ENCODE results near the gene PIP4K2A. TPM values are rescaled to one million over a fixed set of nuclear protein-coding genes. Genes with fewer than 3 reads are reported as not detected.

PIP4K2A gene
- polyA plus RNA-seq, 4 donors: 4.5 to 11.3 (median 9.0) TPM

DNA sequence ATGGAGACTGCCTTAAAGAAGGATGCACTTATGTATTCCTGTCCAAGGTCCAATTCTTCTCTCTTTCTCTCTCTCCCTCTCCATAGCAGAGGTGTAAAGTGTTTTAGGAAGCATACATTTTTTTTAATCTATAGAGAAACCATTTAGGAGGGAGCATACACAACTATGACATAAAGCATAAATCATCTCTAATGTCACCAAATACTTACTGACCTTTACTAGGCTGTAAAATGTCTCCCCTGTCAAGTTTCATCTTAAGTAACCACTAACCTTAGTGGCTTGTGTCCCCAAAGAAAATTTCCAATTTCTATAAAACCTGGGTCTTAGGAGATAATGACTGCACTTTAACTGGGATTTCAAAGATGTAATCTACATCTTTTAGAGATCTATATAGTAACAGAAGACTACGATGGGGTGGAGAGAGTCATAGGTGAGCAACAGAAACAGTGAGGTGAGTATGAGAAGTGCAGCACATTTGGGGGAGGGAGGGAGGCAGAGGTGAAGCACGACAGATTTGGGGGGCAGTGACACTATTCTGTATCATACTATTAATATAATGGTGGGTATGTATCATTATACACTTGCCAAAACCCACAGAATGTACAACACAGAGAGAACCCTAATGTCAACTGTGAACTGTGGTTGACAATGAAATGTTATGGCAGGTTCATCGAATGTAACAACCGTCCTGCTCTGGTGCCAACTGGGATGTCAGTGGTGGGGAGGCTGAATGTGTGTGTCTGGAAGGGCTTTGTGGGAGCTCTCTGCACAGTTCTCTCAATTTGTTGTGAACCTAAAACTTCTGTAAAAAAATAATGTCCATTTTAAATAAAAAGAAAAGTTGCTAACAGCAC, 79.5 kb downstream of the PIP4K2A start:
- no peak for FAIRE-seq
- no peaks in the 10 kb centered on the region for H3K27me3 ChIP-seq (ENCODE audit: control insufficient read depth in 3 of 3, insufficient read depth in 3 of 3, low read length in 3 of 3)
- no peaks in the 10 kb centered on the region for H3K9me3 ChIP-seq (ENCODE audit: control insufficient read depth in 2 of 2, insufficient read depth in 1 of 2, low read depth in 1 of 2, low read length in 1 of 2)
- H3K4me1 ChIP-seq (ENCODE audit: control insufficient read depth in 3 of 3, insufficient read depth in 2 of 3, low read depth in 1 of 3, low read length in 2 of 3): peaks cover 0 to 5% (median 0%) of the 10 kb centered on the region in 3 donors
- 68 to 87% (median 84%) methylated on average over 4 of the region's 4 CpGs for WGBS, 3 donors
- DNase-seq: no peak
- H3K27ac ChIP-seq (ENCODE audit: low read depth in 1 of 3, low read length in 2 of 3): peak overlapping the region in 2 of 3 donors; percentile 39 to 71
- H3K4me3 ChIP-seq (ENCODE audit: low read depth in 1 of 3, low read length in 3 of 3): no peak overlapping the region
- H3K36me3 ChIP-seq (ENCODE audit: control insufficient read depth in 3 of 3, insufficient read depth in 2 of 3, low read depth in 1 of 3, low read length in 3 of 3): peaks cover 0 to 3% (median 0%) of the 10 kb centered on the region in 3 donors

DNA sequence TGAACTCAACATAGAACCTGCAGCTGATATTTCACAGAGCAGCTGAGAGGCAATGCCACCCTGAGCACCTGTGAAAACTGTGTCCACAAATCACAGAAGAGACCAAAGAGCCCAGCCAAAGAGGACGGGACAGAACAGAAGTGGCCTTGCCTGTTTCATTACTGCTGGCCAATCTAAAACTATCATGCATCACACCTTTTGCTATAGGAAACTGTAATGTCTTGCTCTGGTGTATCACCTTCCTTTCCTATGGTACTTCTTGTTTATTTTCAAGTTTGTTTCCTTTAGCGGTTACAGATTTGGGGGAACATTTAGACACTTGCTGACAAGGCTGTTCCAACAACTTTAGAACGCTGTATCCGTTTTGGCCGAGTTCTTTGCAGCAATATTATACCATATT, 80.3 kb downstream of the PIP4K2A start:
- 83 to 87% (median 86%) methylated on average over 5 of the region's 5 CpGs for WGBS, 3 donors
- H3K4me1 ChIP-seq (ENCODE audit: control insufficient read depth in 3 of 3, insufficient read depth in 2 of 3, low read depth in 1 of 3, low read length in 2 of 3): peaks cover 0 to 5% (median 0%) of the 10 kb centered on the region in 3 donors
- peak in 1 of 2 donors; percentile 56 for DNase-seq
- H3K9me3 ChIP-seq (ENCODE audit: control insufficient read depth in 2 of 2, insufficient read depth in 1 of 2, low read depth in 1 of 2, low read length in 1 of 2): no peaks in the 10 kb centered on the region
- H3K4me3 ChIP-seq (ENCODE audit: low read depth in 1 of 3, low read length in 3 of 3): no peak overlapping the region
- FAIRE-seq: no peak
- peak overlapping the region in 2 of 3 donors; percentile 37 to 71 for H3K27ac ChIP-seq (ENCODE audit: low read depth in 1 of 3, low read length in 2 of 3)
- no peaks in the 10 kb centered on the region for H3K27me3 ChIP-seq (ENCODE audit: control insufficient read depth in 3 of 3, insufficient read depth in 3 of 3, low read length in 3 of 3)
- peaks cover 0 to 3% (median 0%) of the 10 kb centered on the region in 3 donors for H3K36me3 ChIP-seq (ENCODE audit: control insufficient read depth in 3 of 3, insufficient read depth in 2 of 3, low read depth in 1 of 3, low read length in 3 of 3)

DNA sequence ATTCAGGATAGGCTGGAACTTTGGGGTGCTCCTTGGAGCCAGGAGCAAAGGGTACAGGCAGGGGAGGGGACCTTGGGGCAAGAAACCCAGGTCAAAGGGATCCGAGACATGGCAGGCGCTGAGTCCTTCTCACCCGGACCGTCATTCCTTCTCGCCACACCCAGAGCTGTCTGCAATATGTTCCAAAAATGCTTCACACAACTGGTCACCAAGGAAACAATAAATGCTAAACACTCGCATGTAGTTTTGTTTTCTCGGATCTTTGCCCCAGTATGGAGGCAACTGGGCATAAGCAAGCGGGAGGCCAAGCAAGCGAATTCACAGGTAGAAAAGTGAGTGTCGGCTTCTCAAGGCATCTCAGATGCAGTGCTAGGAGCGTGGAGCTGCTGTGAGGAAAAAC, 80.8 kb downstream of the PIP4K2A start:
- Histone ChIP-seq H3K4me3 (ENCODE audit: low read depth in 1 of 3, low read length in 3 of 3) (no peak overlapping the region), H3K27me3 (ENCODE audit: control insufficient read depth in 3 of 3, insufficient read depth in 3 of 3, low read length in 3 of 3) (no peaks in the 10 kb centered on the region), H3K4me1 (ENCODE audit: control insufficient read depth in 3 of 3, insufficient read depth in 2 of 3, low read depth in 1 of 3, low read length in 2 of 3) (peaks cover 0 to 5% (median 0%) of the 10 kb centered on the region in 3 donors), H3K27ac (ENCODE audit: low read depth in 1 of 3, low read length in 2 of 3) (peak overlapping the region in 2 of 3 donors; percentile 37 to 71), H3K36me3 (ENCODE audit: control insufficient read depth in 3 of 3, insufficient read depth in 2 of 3, low read depth in 1 of 3, low read length in 3 of 3) (peaks cover 0 to 3% (median 0%) of the 10 kb centered on the region in 3 donors), H3K9me3 (ENCODE audit: control insufficient read depth in 2 of 2, insufficient read depth in 1 of 2, low read depth in 1 of 2, low read length in 1 of 2) (no peaks in the 10 kb centered on the region)
- FAIRE-seq: no peak
- DNase-seq: no peak
- WGBS, 3 donors: 92 to 96% (median 93%) methylated on average over 11 of the region's 11 CpGs

DNA sequence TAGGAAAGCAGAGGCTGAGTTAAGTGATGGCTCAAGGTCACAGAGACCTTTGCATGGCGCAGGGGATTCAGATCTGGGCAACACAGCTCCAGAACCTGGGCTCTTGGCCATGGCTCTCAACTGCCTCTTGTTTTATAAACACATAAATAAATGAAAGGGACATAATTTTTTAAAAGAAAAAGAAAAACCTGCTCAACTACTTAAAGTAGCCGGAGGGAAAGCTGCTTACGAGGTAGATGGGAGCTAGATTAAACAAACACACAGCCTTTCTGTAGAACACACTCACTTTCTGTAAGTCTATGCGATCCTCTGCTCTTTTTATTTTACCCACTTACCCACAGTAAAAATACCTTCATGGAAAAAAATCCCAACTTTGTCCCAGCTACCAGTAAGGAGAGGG, 81.3 kb downstream of the PIP4K2A start:
- no peaks in the 10 kb centered on the region for H3K27me3 ChIP-seq (ENCODE audit: control insufficient read depth in 3 of 3, insufficient read depth in 3 of 3, low read length in 3 of 3)
- no peak for FAIRE-seq
- no peak for DNase-seq
- H3K4me3 ChIP-seq (ENCODE audit: low read depth in 1 of 3, low read length in 3 of 3): no peak overlapping the region
- peaks cover 0 to 5% (median 0%) of the 10 kb centered on the region in 3 donors for H3K4me1 ChIP-seq (ENCODE audit: control insufficient read depth in 3 of 3, insufficient read depth in 2 of 3, low read depth in 1 of 3, low read length in 2 of 3)
- no peaks in the 10 kb centered on the region for H3K9me3 ChIP-seq (ENCODE audit: control insufficient read depth in 2 of 2, insufficient read depth in 1 of 2, low read depth in 1 of 2, low read length in 1 of 2)
- WGBS, 3 donors: 88 to 98% (median 88%) methylated on average over 4 of the region's 4 CpGs
- peak overlapping the region in 1 of 3 donors; percentile 71 for H3K27ac ChIP-seq (ENCODE audit: low read depth in 1 of 3, low read length in 2 of 3)
- peaks cover 0 to 3% (median 0%) of the 10 kb centered on the region in 3 donors for H3K36me3 ChIP-seq (ENCODE audit: control insufficient read depth in 3 of 3, insufficient read depth in 2 of 3, low read depth in 1 of 3, low read length in 3 of 3)

DNA sequence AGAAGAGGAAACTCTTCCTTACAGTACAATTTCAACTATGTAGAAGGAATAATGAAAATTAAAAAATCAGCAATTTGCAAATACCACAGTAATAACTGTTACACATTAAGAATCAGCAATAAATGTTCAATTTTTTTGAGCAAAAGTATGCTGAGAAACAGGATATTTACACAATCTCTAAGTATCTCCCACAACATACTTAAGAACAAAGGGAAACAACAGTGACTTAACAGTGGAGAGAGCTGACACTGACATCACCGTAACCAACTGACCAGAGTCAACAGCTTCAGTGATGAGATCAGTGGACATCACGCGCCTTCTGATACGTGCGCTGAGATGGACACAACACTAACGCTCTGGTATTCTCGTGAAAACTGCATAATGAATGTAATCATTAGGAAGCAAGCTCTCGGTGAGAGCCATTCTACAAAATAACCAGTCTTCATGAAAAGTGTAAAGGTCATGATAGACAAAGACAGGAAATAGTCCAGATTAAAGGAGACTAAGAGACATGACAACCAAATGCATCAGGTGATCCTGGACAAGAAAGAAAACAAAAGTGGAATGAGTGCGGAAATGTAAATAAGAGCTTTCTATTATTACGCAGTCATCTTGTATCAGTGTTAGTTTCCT, 82.6 kb downstream of the PIP4K2A start:
- no peak for DNase-seq

DNA sequence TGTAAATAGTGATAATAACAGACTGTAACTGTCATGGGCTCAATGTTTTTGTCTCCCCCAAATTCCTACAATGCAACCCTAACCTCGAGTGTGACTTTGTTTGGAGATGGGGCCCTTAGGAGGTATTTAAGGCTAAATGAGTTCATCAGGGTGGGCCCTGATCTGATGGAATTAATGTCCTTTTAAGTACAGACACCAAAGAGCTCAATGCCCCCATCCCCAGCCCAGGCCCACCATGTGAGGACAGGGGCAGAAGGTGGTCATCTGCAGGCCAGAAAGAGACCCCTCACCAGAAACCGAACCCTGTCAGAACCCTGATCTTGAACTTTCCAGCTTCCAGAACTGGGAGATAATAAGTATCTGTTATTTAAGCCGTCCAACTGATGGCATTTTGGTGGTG, 83.2 kb downstream of the PIP4K2A start:
- DNase-seq: no peak
- peaks cover 0 to 5% (median 0%) of the 10 kb centered on the region in 3 donors for H3K4me1 ChIP-seq (ENCODE audit: control insufficient read depth in 3 of 3, insufficient read depth in 2 of 3, low read depth in 1 of 3, low read length in 2 of 3)
- no peaks in the 10 kb centered on the region for H3K9me3 ChIP-seq (ENCODE audit: control insufficient read depth in 2 of 2, insufficient read depth in 1 of 2, low read depth in 1 of 2, low read length in 1 of 2)
- H3K4me3 ChIP-seq (ENCODE audit: low read depth in 1 of 3, low read length in 3 of 3): no peak overlapping the region
- FAIRE-seq: no peak
- WGBS, 3 donors: 76 to 83% (median 82%) methylated on average over 3 of the region's 3 CpGs
- no peaks in the 10 kb centered on the region for H3K27me3 ChIP-seq (ENCODE audit: control insufficient read depth in 3 of 3, insufficient read depth in 3 of 3, low read length in 3 of 3)
- H3K27ac ChIP-seq (ENCODE audit: low read depth in 1 of 3, low read length in 2 of 3): peak overlapping the region in 2 of 3 donors; percentile 71 to 83
- peaks cover 0 to 3% (median 0%) of the 10 kb centered on the region in 3 donors for H3K36me3 ChIP-seq (ENCODE audit: control insufficient read depth in 3 of 3, insufficient read depth in 2 of 3, low read depth in 1 of 3, low read length in 3 of 3)

More for the DNA sequence above, 82.6 kb downstream of the PIP4K2A start:
- H3K4me3 ChIP-seq (ENCODE audit: low read depth in 1 of 3, low read length in 3 of 3): no peak overlapping the region
- WGBS, 3 donors: 76 to 90% (median 78%) methylated on average over 10 of the region's 10 CpGs
- H3K27ac ChIP-seq (ENCODE audit: low read depth in 1 of 3, low read length in 2 of 3): peak overlapping the region in 1 of 3 donors; percentile 81
- H3K9me3 ChIP-seq (ENCODE audit: control insufficient read depth in 2 of 2, insufficient read depth in 1 of 2, low read depth in 1 of 2, low read length in 1 of 2): no peaks in the 10 kb centered on the region
- peaks cover 0 to 5% (median 0%) of the 10 kb centered on the region in 3 donors for H3K4me1 ChIP-seq (ENCODE audit: control insufficient read depth in 3 of 3, insufficient read depth in 2 of 3, low read depth in 1 of 3, low read length in 2 of 3)
- H3K27me3 ChIP-seq (ENCODE audit: control insufficient read depth in 3 of 3, insufficient read depth in 3 of 3, low read length in 3 of 3): no peaks in the 10 kb centered on the region
- H3K36me3 ChIP-seq (ENCODE audit: control insufficient read depth in 3 of 3, insufficient read depth in 2 of 3, low read depth in 1 of 3, low read length in 3 of 3): peaks cover 0 to 3% (median 0%) of the 10 kb centered on the region in 3 donors
- no peak for FAIRE-seq

DNA sequence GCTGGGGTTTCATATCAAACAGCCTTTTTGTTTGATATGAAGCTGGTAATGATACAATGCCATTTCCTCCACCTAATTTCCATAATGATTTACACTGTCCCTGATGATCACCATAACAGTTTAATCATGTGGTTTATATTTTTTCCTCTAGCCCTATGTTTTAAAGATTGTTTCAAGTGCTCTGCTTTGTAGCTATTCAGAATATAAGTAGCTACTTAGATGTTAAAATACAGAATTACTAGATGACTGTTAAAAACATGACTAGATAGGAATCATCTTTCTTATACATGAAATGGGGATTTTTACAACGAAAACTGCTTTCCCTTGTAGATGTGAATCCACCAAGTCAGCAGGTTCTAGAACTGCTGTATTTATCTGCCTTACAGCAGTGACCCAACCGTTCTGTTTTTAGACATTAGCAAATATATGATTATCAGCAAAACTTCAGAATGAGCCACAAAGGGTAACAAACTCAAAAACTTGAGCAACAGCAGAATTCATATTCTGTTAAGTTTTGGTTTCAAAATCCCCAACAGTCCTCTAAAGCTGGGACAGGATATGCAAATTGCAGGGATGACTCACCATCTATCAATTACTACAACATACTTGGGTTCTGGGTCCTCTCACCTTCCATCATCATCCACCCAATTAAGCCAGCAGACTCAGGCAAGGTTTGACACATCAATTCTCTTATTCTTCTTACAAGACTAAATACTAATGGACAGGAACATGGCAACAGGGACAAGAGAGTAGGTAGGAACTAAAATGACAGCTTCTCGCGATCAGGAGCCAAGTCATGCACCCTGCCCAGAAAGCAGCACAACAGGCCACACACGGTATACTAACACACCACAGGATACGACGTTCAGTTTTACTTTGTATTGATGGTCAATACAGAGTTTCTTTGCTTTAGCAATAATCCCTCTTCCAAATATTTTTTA, 83.9 kb downstream of the PIP4K2A start:
- no peaks in the 10 kb centered on the region for H3K9me3 ChIP-seq (ENCODE audit: control insufficient read depth in 2 of 2, insufficient read depth in 1 of 2, low read depth in 1 of 2, low read length in 1 of 2)
- H3K4me3 ChIP-seq (ENCODE audit: low read depth in 1 of 3, low read length in 3 of 3): no peak overlapping the region
- no peaks in the 10 kb centered on the region for H3K27me3 ChIP-seq (ENCODE audit: control insufficient read depth in 3 of 3, insufficient read depth in 3 of 3, low read length in 3 of 3)
- WGBS, 3 donors: 59 to 78% (median 62%) methylated on average over 7 of the region's 7 CpGs
- peaks cover 0 to 5% (median 4%) of the 10 kb centered on the region in 3 donors for H3K4me1 ChIP-seq (ENCODE audit: control insufficient read depth in 3 of 3, insufficient read depth in 2 of 3, low read depth in 1 of 3, low read length in 2 of 3)
- H3K36me3 ChIP-seq (ENCODE audit: control insufficient read depth in 3 of 3, insufficient read depth in 2 of 3, low read depth in 1 of 3, low read length in 3 of 3): peaks cover 0 to 3% (median 0%) of the 10 kb centered on the region in 3 donors
- FAIRE-seq (no peak), DNase-seq (peak in 1 of 2 donors; percentile 54)
- H3K27ac ChIP-seq (ENCODE audit: low read depth in 1 of 3, low read length in 2 of 3): peak overlapping the region in 2 of 3 donors; percentile 83 to 88

All from small intestine (tissue), 7 donors.